ENCODE data around the gene PCSK4.

Gene PCSK4

DNA sequence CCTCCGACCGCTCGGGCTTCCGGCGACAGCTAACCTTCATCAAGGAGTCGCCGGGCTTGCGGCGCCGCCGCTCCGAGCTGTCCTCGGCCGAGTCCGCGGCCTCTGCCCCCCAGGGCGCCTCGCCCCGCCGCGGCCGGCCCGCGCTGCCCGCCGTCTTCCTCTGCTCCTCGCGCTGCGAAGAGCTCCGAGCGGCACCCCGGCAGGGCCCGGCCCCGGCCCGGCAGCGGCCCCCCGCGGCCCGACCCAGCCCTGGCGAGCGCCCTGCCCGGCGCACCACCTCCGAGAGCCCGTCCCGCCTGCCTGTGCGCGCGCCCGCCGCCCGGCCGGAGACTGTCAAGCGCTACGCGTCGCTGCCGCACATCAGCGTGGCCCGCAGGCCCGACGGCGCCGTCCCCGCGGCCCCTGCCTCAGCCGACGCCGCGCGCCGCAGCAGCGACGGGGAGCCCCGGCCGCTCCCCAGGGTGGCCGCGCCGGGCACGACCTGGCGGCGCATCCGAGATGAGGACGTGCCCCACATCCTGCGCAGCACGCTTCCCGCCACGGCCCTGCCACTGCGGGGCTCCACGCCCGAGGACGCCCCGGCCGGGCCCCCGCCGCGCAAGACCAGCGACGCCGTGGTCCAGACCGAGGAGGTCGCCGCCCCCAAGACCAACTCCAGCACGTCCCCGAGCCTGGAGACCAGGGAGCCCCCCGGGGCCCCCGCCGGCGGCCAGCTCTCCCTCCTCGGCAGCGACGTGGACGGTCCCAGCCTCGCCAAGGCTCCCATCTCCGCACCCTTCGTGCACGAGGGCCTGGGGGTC lies 20.7 kb downstream of the PCSK4 start:
- TF ChIP-seq, protein P1, sequence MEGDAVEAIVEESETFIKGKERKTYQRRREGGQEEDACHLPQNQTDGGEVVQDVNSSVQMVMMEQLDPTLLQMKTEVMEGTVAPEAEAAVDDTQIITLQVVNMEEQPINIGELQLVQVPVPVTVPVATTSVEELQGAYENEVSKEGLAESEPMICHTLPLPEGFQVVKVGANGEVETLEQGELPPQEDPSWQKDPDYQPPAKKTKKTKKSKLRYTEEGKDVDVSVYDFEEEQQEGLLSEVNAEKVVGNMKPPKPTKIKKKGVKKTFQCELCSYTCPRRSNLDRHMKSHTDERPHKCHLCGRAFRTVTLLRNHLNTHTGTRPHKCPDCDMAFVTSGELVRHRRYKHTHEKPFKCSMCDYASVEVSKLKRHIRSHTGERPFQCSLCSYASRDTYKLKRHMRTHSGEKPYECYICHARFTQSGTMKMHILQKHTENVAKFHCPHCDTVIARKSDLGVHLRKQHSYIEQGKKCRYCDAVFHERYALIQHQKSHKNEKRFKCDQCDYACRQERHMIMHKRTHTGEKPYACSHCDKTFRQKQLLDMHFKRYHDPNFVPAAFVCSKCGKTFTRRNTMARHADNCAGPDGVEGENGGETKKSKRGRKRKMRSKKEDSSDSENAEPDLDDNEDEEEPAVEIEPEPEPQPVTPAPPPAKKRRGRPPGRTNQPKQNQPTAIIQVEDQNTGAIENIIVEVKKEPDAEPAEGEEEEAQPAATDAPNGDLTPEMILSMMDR (IDR thresholded peaks at IDR 0.05; ENCODE audit: extremely low read depth, missing control alignments): no peak
- no peak for DNase-seq (ENCODE audit: low spot score)

DNA sequence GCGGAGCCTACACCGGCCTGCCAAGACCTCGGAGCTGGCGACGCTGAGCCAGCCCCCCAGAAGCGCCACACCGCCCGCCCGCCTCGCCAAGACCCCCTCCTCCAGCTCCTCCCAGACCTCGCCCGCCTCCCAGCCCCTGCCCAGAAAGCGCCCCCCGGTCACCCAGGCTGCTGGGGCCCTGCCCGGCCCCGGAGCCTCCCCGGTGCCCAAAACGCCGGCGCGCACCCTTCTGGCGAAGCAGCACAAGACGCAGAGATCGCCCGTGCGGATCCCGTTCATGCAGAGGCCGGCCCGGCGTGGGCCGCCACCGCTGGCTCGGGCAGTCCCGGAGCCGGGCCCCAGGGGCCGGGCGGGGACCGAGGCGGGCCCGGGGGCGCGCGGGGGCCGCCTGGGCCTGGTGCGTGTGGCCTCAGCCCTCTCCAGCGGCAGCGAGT lies 21.3 kb downstream of the PCSK4 start:
- TF ChIP-seq, protein P1 (IDR thresholded peaks at IDR 0.05; ENCODE audit: extremely low read depth, missing control alignments): no peak
- DNase-seq (ENCODE audit: low spot score): peak; percentile 79

DNA sequence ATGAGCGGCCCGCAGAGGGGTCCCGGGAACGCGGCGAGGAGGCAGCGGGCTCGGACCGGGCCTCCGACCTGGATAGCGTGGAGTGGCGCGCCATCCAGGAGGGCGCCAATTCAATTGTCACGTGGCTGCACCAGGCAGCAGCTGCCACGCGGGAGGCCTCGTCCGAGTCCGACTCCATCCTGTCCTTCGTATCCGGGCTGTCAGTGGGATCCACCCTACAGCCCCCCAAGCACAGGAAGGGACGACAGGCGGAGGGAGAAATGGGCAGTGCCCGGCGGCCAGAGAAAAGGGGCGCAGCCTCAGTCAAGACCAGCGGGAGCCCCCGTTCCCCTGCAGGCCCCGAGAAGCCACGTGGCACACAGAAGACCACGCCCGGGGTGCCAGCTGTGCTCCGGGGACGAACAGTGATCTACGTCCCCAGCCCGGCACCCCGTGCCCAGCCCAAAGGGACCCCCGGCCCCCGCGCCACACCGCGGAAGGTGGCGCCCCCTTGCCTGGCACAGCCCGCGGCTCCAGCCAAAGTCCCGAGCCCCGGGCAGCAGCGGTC lies 21.8 kb downstream of the PCSK4 start:
- no peak for DNase-seq (ENCODE audit: low spot score)
- TF ChIP-seq, protein P1 (IDR thresholded peaks at IDR 0.05; ENCODE audit: extremely low read depth, missing control alignments): no peak

DNA sequence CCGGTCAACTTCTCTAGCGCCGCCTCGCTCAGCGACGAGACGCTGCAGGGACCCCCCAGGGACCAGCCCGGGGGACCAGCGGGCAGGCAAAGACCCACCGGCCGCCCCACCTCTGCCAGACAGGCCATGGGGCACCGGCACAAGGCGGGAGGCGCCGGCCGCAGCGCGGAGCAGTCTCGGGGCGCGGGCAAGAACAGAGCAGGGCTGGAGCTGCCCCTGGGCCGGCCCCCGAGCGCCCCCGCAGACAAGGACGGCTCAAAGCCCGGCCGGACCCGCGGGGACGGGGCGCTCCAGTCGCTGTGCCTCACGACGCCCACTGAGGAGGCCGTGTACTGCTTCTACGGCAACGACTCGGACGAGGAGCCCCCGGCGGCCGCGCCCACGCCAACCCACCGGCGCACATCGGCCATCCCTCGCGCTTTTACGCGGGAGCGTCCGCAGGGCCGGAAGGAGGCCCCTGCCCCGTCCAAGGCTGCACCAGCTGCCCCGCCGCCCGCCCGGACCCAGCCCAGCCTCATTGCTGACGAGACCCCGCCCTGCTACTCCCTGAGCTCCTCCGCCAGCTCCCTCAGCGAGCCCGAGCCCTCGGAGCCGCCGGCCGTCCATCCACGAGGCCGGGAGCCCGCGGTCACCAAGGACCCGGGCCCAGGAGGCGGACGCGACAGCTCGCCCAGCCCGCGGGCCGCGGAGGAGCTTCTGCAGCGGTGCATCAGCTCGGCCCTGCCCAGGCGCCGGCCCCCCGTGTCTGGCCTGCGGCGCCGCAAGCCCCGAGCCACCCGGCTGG lies 22.5 kb downstream of the PCSK4 start:
- DNase-seq (ENCODE audit: low spot score): no peak
- TF ChIP-seq, protein P1 (IDR thresholded peaks at IDR 0.05; ENCODE audit: extremely low read depth, missing control alignments): no peak

DNA sequence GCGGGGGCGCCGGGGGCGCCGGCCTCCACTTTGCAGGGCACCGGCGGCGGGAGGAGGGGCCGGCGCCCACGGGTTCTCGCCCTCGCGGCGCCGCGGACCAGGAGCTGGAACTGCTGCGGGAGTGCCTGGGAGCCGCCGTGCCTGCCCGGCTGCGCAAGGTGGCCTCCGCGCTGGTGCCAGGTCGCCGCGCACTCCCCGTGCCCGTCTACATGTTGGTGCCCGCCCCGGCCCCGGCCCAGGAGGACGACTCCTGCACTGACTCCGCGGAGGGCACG lies 23.0 kb downstream of the PCSK4 start:
- no peak for DNase-seq (ENCODE audit: low spot score)
- TF ChIP-seq, protein P1 (IDR thresholded peaks at IDR 0.05; ENCODE audit: extremely low read depth, missing control alignments): no peak

DNA sequence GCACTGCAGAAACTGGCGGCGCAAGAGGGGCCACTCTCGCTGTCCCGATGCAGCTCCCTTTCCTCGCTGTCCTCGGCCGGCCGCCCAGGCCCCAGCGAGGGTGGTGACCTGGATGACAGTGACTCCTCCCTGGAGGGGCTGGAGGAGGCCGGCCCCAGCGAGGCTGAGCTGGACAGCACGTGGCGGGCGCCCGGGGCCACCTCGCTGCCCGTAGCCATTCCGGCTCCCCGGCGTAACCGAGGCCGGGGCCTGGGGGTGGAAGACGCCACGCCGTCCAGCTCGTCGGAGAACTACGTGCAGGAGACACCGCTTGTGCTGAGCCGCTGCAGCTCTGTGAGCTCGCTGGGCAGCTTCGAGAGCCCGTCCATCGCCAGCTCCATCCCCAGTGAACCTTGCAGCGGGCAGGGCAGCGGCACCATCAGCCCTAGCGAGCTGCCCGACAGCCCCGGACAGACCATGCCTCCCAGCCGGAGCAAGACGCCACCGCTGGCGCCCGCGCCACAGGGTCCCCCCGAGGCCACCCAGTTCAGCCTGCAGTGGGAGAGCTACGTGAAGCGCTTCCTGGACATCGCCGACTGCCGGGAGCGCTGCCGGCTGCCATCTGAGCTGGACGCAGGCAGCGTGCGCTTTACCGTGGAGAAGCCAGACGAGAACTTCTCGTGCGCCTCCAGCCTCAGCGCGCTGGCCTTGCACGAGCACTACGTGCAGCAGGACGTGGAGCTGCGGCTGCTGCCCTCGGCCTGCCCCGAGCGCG lies 23.5 kb downstream of the PCSK4 start:
- TF ChIP-seq, protein P1 (IDR thresholded peaks at IDR 0.05; ENCODE audit: extremely low read depth, missing control alignments): no peak
- DNase-seq (ENCODE audit: low spot score): no peak

Measured in GM20000 (cell line).